Neural crest cell (in vitro differentiated cells): Measurements from ENCODE around the gene PARP14. TPM values are rescaled to one million over a fixed set of nuclear protein-coding genes. Genes with fewer than 3 reads are reported as not detected.
"Not testable (repeated sequence)": the region's sequence is repeated elsewhere in the genome, so short reads cannot be mapped to it uniquely, and the experiment has no call there.

Source experiments
- DNase-seq: peaks from one replicate; pipeline ENCODE4 v3.0.0; 2021; ENCODE audit warnings: low read depth, mixed read lengths, low spot score
- H3K27ac Mint-ChIP-seq: one replicate; pipeline ENCODE4 v1.8.0; 2021; ENCODE audit warnings: mild to moderate bottlenecking, mixed read lengths; ENCODE audit not compliant: unreplicated experiment
- H3K27me3 Mint-ChIP-seq: 2 replicates; pipeline ENCODE4 v1.8.0; 2021; ENCODE audit warnings: low read depth, mild to moderate bottlenecking, mixed read lengths
- H3K36me3 Mint-ChIP-seq: 2 replicates; pipeline ENCODE4 v1.8.0; 2021; ENCODE audit warnings: low read depth, mild to moderate bottlenecking, mixed read lengths
- H3K4me1 Mint-ChIP-seq: 2 replicates; pipeline ENCODE4 v1.8.0; 2021; ENCODE audit warnings: mixed read lengths
- H3K4me3 Mint-ChIP-seq: one replicate; pipeline ENCODE4 v1.8.0; 2021; ENCODE audit warnings: mild to moderate bottlenecking, mixed read lengths
- H3K9me3 Mint-ChIP-seq: 2 replicates; pipeline ENCODE4 v1.8.0; 2021; ENCODE audit warnings: mixed read lengths
- total RNA-seq: library from RNA; stranded (reverse); gene quantifications from 2 replicates; pipeline ENCODE4 v1.2.1, GENCODE V29; 2021
- TF ChIP-seq, protein P1 (sequence below): fragments of 200-600 bp; sonication (generic); conservative IDR thresholded peaks from 2 replicates; pipeline ENCODE4 v1.5.0; 2021; ENCODE audit warnings: antibody characterized with exemption, mild to moderate bottlenecking

The PARP14 gene
- total RNA-seq, 1 donor from 2014 or later = 6.6 TPM

DNA sequence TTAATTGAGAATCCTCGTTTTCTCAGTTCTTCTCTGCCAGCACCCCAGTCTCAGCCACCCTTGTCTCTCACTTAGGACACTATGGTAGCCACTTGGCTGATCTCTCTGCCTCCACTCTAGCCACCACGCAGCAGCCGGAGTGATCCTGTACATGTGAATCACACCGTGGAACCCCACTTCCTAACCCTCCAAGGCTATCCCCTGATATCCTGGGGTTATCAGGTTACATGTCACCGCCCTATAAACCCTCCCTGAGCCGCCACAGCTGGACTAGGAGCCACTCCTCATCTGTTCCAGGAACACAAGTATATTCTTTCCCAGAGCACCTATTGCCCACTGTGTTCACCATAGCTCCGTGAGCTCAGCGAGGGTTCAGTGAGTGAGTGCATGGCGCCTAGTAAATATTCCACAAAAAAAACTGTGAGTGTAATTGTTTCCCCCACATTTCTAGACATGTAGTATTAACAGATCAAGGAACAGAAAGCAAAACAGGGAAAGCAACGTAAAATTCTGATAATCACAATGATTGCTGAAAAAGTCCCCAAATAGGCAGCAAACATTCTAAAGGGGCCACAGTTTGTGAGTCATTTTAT, 661 bp upstream of the PARP14 start:
- no peak overlapping the region for H3K27ac Mint-ChIP-seq
- H3K27me3 Mint-ChIP-seq = peaks cover 33% of the 10 kb centered on the region
- peaks cover 3% of the 10 kb centered on the region for H3K36me3 Mint-ChIP-seq
- H3K4me3 Mint-ChIP-seq = peak overlapping the region; percentile 86
- TF ChIP-seq, protein P1, sequence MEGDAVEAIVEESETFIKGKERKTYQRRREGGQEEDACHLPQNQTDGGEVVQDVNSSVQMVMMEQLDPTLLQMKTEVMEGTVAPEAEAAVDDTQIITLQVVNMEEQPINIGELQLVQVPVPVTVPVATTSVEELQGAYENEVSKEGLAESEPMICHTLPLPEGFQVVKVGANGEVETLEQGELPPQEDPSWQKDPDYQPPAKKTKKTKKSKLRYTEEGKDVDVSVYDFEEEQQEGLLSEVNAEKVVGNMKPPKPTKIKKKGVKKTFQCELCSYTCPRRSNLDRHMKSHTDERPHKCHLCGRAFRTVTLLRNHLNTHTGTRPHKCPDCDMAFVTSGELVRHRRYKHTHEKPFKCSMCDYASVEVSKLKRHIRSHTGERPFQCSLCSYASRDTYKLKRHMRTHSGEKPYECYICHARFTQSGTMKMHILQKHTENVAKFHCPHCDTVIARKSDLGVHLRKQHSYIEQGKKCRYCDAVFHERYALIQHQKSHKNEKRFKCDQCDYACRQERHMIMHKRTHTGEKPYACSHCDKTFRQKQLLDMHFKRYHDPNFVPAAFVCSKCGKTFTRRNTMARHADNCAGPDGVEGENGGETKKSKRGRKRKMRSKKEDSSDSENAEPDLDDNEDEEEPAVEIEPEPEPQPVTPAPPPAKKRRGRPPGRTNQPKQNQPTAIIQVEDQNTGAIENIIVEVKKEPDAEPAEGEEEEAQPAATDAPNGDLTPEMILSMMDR = no peak
- DNase-seq = no peak
- peaks cover 25% of the 10 kb centered on the region for H3K4me1 Mint-ChIP-seq
- H3K9me3 Mint-ChIP-seq = no peaks in the 10 kb centered on the region

GRCh38 chr3:122681284-122681973, 790 bp downstream of the PARP14 start:
- Mint-ChIP-seq H3K27ac (peak overlapping the region; percentile 4), H3K4me3 (peak overlapping the region; percentile 90), H3K9me3 (no peaks in the 10 kb centered on the region), H3K27me3 (peaks cover 33% of the 10 kb centered on the region), H3K4me1 (peaks cover 25% of the 10 kb centered on the region), H3K36me3 (peaks cover 3% of the 10 kb centered on the region)
- DNase-seq = no peak
- TF ChIP-seq, protein P1 = no peak

DNA sequence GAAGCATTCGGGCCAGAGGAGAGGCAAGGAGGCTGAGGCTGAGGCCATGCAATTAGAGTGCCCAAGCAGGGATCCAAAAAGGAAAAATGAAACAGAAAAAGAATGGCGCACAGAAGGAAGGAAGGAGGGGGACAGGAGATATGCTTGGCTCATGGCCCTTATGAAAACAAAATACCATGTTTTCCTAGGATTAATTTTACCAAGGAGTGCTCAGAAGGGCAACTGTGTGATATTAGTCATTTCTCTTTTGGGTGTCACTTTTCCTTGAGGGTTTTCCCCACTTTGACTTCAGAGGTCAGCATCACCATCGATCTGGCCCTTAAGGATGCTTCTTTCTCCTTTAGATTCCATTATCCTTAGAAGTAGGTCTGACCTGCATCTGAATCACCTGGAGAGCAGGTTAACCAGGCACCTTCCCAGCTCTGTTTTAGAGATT, 1.4 kb downstream of the PARP14 start:
- no peak for DNase-seq
- Mint-ChIP-seq H3K4me1 (peaks cover 25% of the 10 kb centered on the region), H3K36me3 (peaks cover 3% of the 10 kb centered on the region), H3K27ac (no peak overlapping the region), H3K27me3 (peaks cover 33% of the 10 kb centered on the region), H3K4me3 (peak overlapping the region; percentile 90), H3K9me3 (no peaks in the 10 kb centered on the region)
- TF ChIP-seq, protein P1 = no peak

- H3K27me3 Mint-ChIP-seq = peaks cover 33% of the 10 kb centered on the region
- H3K36me3 Mint-ChIP-seq, H3K27ac Mint-ChIP-seq, DNase-seq, H3K9me3 Mint-ChIP-seq: not testable (repeated sequence)
- H3K4me1 Mint-ChIP-seq = peaks cover 25% of the 10 kb centered on the region
- H3K4me3 Mint-ChIP-seq = peak overlapping the region; percentile 73
Measured at GRCh38 chr3:122682778-122683411, 2.3 kb downstream of the PARP14 start.

- Mint-ChIP-seq H3K9me3 (no peaks in the 10 kb centered on the region), H3K4me3 (no peak overlapping the region), H3K27ac (no peak overlapping the region), H3K27me3 (no peaks in the 10 kb centered on the region), H3K4me1 (no peaks in the 10 kb centered on the region), H3K36me3 (no peaks in the 10 kb centered on the region)
- TF ChIP-seq, protein P1 = no peak
- no peak for DNase-seq
Measured at GRCh38 chr3:122687298-122687697, 6.7 kb downstream of the PARP14 start.

DNA sequence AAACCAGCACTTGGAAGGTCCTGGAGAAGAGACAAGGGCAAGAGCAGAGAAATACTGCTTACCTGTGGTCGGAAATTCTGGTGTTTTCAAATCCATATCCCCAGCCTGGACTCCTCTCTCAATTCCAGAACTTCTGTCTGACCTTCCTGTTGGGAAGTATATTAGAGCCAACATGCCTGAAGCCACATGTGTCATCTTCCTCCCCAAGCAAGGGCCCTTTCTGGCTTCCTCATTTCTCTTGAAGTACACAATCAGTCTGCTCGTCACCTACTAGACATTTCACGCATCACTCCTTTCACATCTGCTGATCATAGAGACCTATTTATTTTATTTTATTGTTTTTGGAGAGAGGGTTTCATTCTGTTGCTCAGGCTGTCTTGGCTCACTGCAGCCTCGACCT, 8.4 kb downstream of the PARP14 start:
- TF ChIP-seq, protein P1 = no peak
- Mint-ChIP-seq H3K36me3 (no peaks in the 10 kb centered on the region), H3K9me3 (no peaks in the 10 kb centered on the region), H3K27ac (no peak overlapping the region), H3K4me3 (no peak overlapping the region), H3K27me3 (no peaks in the 10 kb centered on the region), H3K4me1 (no peaks in the 10 kb centered on the region)
- no peak for DNase-seq
